NT2/D1 (cell line): Measurements from ENCODE around the gene KIAA1614.

Source experiments
- SUZ12 ChIP-seq: IDR thresholded peaks from 2 replicates; pipeline ENCODE4 v1.6.1; 2011; ENCODE audit not compliant: insufficient read length, insufficient read depth; ENCODE audit errors: extremely low read depth
- YY1 ChIP-seq: IDR thresholded peaks from 2 replicates; pipeline ENCODE4 v1.6.1; 2011; ENCODE audit not compliant: insufficient read length, insufficient read depth
- ZNF274 ChIP-seq: IDR thresholded peaks from 2 replicates; pipeline ENCODE4 v1.6.1; 2011; ENCODE audit warnings: mild to moderate bottlenecking, low read depth, low read length

DNA sequence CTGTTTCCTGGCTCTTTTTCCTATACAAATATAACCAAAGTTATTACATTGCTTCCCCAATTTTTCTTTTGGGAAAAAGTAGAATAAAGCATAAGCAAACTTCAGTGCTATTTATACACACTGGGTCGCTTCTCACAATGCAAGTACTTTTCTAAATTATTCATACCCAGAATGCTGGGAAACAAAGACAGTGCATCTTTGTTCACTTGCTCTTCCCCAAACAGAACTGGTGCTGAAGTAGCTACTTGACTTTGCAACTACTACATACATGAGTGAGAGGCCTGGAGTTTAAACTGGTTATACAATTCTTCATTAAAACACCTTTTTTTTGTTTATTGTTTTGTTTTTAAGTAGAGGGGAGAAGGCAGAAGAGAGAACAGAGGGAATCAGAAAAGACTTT, 69.7 kb downstream of the KIAA1614 start:
- TF ChIP-seq YY1 (no peak), ZNF274 (no peak), SUZ12 (no peak)
